GM21619 (cell line): ENCODE data around the gene MYL5.
"Not testable (repeated sequence)": the region's sequence is repeated elsewhere in the genome, so short reads cannot be mapped to it uniquely, and the experiment has no call there.

ENCODE experiments used
- ATAC-seq: cut with Tn5 transposase; IDR thresholded peaks from one replicate; pipeline ENCODE4 v1.9.1; 2021; ENCODE audit not compliant: unreplicated experiment

Gene MYL5

DNA sequence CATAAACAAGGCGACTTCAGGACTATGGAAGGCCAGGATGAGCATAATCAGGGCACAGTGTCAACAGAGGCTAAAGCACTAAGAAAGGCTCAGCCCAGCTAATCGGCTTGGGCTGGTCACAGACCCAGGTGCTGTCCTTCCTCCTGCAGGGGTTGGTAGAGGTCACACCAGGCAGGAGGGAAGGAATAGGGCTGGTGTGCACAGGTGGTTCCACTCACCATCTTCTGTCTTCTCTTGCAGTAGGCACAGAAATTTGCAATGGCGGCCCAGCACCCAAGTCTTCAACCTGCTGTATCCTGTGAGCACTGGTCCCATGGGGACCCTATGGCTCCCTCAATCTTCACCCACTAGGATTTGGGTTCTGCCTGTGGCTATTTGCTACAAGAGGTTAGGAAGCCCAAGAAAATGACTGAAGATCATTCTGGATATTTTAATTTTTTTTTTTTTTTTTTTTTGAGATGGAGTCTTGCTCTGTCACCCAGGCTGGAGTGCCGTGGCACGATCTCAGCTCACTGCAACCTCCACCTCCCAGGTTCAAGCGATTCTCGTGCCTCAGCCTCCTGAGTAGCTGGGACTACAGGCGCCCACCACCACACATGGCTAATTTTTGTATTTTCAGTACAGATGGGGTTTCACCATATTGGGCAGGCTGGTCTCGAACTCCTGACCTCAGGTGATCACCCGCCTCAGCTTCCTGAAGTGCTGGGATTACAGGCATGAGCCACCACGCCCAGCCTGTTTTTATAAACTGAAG lies 4.4 kb upstream of the MYL5 start:
- ATAC-seq, result not testable (repeated sequence)

DNA sequence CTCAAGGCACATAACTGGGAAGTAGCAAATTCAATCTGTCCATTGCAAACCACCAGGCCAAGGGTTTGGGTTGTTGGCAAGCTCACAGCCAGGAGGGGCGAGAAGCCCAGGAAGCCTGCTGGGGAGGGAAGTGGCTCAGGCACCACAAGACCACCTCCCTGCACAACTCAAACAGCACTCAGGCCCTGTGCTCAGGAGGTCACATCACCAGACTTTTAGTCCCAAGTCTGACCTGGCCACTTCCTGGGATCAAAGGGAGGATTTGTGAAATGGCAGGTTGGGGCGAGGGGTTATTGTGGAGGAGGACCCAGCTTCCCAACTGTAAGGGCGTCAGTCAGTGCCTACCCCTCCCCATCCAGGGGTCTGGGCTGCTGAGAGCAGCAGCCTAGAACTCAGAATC lies 2.6 kb upstream of the MYL5 start:
- no peak for ATAC-seq

DNA sequence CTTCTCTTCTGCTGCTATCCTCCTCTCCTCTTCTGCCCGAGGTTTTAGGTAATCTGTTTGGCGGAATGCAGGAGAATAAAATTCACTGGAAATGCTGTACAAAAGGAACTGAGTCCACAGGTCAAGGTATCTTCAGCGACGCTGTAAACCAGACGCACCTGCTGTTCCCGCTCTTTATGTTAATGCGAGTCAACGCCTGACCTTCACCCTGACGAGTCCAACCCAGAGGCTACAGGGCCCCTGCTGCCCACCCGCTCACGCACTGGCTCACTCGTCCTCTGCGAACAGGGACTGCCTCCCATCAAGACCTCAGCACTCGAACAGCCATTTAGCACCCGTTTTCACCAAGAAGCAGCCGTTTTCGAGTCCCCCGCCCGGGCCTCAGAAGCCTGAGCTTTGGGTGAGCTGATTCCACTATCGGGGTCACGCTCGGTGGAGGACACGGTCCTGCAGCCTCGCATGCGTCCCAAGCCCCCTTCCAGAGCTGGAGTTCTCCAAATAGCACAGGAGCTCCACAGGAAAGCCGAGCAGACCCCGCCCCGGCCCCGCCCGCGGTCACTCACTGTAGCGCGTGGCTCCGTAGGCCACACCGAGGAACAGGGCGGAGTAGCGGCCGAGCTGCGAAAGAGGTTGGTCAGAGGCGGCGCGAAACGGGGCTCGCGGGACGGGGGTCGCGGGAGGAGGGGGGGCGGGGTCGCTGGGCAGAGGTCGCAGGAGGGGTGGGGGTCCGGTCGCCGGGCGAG lies 822 bp upstream of the MYL5 start:
- ATAC-seq, result no peak

DNA sequence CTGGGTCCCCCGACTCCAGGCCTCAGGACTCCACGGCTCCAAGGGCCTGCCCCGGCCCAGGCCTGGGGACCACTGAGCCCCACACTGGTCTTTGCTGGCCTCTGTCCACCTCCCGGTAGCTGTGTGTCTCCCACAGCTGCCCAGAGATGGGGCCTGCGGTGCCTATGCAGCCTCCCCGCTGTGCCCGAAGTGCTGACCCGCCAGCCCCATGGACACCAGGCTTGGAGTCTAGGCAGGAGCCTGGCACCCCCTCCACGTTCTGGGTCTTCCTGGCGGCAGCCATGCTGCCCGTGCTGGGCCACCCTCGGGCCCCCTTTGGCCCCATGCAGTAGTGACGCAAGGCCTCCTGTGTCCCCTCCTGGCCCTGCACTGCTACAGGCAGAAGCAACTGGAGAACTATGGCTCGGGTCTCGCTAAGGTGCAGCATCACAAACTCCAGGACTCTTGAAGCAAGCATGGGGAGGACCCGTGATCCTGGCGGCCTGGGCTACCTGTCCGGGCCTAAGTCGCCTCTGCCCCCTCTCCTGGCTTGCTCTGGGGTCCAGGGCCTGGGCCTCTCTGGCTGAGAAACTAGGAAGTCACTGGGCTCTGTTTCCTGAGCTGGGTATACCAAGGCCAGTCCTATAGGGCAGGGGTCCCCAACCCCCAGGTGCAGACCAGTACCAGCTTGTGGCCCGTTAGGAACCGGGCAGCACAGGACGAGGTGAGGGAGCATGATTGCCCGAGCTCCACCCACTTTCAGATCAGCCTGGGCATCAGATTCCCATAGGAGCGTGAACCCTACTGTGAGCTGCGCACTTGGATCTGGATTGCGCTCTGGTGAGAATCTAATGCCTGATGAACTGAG lies 917 bp downstream of the MYL5 start:
- ATAC-seq, result peak; percentile 1

DNA sequence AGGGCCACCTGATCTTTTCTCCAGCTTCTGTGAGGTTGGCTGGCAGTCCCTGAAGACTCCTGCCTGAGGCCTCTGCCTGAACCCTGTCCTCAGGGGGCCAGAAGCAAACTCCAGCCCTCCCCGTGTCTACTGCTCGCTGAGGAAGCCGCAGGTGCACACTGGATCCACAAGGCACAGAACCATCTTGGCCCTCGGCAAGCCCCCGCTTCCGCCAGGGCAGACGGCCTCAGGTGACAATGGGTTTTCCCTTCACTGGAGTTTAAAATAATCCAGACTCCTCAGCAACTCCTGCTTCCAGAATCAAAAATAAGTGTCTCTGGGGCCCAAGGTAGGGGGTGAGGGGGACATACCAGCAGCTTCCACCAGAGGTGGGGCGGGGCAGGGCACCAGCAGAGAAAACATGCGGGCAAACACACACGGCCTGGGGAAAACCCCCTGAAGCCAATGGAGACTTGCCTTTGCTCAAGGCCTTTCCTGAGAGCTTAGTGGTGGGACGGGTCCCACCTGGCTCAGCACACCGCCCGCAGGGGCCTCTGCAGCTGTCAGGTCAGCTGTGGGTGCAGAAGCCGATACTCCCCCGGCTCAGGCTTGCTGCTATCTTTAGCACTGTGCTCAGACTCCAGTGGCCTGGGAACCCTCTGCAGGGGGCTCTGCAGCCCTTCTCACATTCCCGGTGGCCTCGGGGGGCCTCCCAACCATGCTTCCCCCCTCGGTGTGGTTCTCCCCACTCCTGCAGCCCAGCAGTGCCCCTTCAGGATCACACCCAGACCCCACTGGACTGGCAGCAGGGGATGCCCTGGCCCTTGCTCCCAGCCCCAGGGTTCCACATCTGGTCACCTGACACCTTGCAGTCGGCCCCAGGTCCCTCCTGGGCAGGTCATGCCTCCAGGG lies 1.9 kb downstream of the MYL5 start:
- ATAC-seq, result peak; percentile 22

DNA sequence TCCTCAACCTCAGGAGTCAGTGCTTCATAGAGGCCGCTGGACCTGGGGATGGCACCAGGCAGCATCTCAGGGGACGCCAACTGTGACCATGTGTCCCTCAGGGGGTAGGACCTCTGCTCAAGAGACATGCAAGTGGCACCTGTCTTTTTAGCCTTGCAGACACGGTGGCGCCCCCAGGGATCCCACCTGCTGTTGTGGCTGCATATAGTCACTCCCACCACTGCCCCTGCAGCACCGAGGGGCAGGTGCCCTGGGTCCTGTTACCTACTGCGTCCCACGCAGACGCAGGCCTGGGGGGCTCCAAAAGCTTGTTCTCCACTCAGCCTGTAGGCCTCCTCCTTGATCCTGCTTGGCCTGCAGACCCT lies 2.5 kb downstream of the MYL5 start:
- ATAC-seq, result no peak

DNA sequence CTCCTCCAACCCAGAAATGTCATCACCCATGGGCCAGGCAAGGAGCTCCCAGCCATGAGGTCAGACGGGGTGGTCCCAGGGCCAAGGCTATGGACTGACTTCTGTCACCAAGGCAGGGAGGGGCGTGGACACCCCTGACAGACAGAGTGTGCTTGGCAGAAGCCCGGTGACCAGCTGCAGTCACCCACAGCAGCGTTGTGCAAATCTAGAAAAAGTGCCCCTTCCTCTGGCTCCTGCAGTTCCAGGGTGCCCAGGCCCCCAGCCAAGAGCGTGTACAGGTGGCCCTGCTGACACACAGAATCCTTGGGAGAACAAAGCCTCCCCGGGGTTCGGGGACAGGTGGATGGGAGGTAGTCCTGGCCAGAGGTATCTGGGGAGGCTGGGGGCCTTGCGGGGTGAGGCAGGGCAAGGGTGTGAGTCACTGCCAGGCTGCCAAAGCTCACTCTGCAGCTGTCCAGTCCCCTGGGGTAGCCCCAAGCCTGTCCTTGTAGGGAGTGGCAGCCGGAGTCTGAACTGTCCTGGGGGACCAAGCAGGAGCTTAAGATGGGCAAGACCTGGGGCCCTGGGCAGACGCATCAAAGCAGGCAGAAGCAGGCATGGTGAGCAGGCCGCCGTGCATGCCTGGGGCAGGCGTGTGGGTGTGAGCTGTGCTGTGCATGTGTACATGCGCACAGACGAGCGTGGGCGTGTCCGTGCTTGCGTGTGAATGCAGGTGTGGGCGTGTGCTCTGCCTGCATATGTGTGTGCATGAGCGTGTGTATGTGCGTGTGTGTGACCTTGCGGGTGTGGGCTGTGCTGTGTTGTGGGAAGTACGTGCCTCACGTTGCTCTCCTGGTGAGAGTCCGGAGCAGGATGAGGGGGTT lies 3.3 kb downstream of the MYL5 start:
- ATAC-seq, result no peak

DNA sequence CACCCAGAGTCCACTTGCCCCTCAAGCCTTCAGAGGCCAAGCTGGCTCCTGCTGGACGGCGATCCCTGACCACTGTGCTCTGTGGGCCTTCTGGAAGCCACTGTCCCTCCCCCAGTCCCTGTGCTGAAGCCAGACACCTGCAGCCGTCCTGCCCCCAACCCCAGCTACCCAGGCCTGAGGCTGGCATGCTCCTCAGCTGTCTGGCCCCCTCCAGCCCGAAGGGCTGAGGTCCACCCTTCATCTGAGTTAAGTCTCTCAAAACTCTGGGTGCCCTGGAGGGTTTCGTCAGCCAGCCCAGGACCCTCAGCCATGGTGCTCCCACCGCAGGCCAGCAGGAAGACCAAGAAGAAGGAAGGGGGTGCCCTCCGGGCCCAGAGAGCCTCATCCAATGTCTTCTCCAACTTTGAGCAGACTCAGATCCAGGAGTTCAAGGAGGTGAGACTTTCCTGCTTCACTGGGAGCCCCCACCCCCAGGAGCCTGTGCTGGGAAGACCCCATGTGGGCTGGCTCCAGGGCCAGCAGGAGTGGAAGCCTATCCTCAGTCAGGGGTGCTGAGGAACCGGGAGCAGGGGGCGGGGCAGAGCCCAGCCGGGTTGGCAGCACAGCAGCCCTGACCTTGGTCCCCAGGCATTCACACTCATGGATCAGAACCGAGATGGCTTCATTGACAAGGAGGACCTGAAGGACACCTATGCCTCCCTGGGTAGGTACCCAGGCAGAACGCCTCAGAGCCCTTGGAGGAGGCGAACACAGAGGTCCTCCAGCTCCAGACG lies 4.2 kb downstream of the MYL5 start:
- no peak for ATAC-seq

DNA sequence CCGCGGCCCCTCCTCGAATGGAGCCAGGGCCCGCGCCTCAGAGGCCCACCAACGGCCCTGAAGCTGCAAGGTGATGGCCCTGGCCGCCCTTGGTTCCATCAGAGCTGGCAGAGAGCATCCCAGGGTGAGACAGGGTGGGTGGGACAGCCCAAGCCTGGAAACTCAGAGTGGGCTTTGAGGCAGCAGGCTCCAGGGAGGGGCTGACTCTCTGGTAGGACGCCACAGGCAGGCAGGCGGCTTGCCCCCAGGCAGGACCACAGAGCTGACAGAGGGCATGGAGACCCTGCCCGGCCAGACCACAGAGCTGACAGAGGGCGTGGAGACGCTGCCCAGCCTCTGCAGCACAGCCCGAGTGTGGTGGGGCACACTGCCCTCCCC lies 4.8 kb downstream of the MYL5 start:
- no peak for ATAC-seq

DNA sequence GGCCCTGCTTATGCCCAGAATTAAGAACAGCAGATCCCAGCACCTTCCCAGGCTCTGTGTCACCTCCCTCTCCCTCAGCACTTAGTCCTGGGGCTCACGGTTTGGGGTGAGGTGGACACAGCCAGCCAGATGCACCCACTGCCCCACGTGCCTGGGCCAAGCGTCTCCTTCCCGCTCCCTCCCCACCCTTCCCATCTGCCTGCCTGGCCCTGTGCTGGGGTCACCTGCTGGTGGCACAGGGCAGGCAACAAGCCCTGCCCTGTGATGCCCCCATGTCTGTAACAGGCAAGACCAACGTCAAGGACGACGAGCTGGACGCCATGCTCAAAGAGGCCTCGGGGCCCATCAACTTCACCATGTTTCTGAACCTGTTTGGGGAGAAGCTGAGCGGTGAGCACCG lies 5.3 kb downstream of the MYL5 start:
- no peak for ATAC-seq

DNA sequence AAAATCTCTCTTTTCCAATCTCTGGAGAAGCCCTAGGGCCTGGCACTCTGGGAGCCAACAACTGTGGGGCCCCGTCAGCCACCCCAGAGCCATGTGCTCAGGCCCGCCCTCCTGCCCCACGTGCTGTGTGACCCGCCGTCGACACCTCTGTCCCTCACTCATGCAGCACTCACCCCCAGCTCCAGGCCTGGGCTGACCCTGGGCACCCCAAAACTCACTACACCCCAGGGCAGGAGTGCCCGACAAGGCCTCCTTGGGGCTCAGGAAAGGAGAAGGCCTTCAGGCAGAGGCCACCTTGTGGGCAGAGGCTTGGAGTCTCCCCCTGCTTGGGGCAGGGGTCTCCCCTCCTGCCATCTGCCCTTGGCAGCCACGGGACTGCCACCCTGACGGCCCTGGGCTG lies 5.7 kb downstream of the MYL5 start:
- no peak for ATAC-seq

DNA sequence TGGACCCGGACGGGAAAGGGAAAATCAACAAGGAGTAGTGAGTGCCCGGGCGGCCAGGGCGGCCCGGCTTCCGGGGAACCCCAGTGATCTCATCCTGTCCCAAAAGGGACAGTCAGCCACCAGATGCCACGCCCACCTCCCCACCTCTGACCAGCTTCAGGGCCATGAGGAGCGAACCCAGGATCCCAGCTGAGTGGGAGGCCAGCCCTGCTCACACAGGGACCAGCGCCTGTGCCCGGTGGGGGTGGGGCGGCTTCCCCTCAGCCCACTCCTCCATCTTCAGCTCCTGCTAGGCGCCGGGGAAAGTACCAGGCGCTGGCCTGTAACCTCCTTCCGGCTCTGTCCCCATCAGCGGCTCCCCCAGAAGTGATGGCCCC lies 6.2 kb downstream of the MYL5 start:
- peak; percentile 4 for ATAC-seq

DNA sequence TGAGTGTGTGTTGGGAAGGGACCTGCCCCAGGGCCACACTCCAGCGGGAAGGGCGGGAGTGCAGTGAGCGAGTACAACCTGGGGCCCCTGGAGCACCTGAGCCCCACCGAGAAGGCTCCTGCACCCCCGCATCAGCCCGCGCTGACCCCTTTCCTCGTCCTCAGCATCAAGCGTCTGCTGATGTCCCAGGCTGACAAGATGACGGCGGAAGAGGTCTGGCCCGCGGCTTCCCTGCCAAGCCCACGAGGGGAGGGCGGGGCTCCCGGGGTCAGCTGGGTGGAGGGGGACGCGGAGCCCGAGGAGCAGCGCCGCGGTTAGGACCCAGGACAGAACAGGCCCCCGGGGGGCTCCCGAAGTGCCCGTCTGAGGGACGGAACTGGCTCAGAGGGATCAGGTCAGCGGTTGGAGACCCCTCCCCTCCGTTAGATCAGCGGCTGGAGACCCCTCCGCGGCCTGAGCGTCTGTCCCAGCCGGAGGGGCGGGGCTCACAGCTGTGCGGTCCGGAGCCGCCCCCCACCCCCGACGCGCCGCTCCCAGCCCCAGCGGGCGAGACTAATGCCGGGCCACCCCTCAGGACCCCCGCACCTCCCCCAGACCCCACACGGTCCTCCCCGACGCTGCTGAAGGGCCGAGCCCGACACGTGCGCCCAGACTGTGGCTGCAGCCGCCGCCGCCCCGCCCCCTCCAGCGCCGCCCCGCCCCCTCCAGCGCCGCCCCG lies 6.7 kb downstream of the MYL5 start:
- ATAC-seq, result peak; percentile 32

DNA sequence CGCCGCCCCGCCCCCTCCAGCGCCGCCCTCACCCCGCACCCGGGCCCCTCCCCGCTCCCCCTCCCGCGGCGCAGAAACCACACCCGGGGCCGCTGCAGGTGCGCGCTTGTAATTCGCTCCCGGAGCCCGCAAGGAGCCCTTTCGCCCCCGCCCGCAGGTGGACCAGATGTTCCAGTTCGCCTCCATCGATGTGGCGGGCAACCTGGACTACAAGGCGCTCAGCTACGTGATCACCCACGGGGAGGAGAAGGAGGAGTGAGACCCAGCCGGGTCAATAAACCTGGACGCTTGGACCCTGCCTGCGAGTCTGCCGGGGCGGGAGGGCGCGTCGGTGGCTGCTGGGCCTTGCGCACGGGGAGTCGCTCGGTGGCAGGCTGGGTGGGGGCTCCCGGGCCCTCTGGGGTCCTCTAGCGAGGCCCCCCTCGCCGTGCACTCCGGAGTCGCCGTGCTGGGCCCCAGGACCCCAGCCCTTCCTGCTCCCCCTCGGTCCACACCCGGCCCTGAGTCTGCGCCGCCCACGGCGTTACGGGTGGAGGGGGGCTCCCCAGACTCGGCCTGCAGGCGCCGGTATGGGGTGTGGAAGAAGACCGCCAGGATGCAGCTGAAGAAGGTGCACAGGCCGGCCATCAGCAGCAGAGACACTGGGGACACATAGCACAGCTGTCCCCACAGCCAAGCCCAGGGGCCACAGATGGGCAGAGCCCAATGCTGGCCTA lies 7.6 kb downstream of the MYL5 start:
- ATAC-seq, result no peak

DNA sequence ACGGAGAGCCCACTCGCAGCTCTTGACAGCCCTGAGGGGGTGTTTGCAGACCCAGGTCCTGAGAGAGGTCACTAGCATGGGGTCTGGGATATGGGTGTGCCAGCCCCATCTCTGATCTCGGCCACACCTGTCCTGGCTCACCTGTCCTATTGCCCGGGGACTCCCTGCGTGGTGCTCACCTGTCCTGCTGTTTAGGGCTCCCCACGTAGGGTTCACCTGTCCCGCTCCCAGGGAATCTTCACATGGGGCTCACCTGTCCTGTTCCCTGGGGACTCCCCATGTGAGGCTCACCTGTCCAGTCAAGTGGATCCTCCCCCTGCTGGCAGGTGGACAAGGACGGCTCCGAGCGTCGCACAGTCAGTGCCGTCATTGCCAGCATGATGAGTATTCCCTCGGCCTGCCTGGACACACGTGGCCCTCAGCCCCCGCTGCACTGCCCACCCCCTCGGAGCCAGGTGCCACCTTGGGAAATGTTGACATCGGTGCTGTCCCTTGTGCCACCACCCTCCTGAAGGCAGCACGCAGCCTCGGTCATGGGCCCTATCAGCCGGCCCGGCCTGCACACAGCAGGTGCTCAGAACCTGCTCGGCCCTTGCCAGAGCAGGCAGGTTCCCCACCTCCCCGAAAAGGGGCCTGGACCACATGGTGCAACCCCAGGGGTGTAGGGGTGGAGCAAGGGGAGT lies 8.3 kb downstream of the MYL5 start:
- ATAC-seq, result no peak

DNA sequence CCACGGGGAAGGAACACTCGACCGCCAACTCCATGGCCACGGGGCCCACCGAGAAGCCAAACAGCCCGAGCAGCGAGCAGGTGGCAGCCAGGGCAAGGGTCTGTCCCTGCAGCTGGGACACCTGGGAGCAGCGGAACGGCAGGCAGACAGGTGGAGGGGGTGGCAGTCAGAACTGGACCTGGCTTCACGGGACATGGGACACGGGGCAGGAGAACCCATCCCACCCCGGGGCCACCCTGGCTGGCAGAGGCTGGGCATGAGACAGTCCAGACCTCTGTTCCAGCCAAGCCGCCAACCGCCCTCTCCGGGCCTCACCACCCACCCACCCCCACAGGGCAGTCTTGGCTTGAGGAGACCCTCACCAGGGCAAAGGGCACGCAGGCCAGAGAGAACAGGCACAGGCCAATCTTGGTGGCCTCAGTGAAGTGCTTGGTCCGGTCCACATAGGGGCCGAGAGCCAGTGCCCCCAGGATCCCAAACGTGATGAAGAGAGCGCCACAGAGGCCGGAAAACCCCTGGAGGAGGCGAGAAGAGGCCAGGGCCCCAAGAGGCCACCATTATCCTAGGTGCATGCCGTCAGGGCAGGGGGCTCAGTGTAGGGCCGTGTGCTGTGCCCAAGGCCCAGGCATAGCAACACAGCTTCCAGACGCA lies 9.0 kb downstream of the MYL5 start:
- no peak for ATAC-seq
